Measurements from ENCODE around the gene HAL. TPM values are rescaled to one million over a fixed set of nuclear protein-coding genes. Genes with fewer than 3 reads are reported as not detected.

HAL gene
- total RNA-seq, 1 donor from 2014 or later, result 0.58 TPM

- DNase-seq (ENCODE audit: low spot score), result no peak
Observed at GRCh38 chr12:96014943-96015599, 18.9 kb upstream of the HAL start.

DNA sequence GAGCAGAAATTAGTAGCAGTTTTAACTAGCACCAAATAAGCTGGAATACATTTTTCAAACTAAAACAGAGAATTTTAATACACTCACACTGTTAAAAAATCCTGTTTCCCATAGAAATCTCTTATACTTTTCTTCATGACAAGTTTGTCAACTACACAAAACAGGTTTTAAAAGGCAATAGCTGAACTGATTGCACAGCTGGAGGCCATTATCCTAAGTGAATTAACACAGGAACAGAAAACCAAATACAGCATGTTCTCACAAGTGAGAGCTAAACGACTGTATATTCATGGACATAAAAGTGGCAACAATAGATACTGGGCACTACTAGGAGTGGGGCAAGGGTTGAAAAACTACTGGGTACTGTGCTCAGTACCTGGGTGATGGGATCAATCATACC is 11.6 kb upstream of the HAL start:
- DNase-seq (ENCODE audit: low spot score), result no peak

GRCh38 chr12:96006727-96007126 is 10.6 kb upstream of the HAL start:
- DNase-seq (ENCODE audit: low spot score), result no peak

DNA sequence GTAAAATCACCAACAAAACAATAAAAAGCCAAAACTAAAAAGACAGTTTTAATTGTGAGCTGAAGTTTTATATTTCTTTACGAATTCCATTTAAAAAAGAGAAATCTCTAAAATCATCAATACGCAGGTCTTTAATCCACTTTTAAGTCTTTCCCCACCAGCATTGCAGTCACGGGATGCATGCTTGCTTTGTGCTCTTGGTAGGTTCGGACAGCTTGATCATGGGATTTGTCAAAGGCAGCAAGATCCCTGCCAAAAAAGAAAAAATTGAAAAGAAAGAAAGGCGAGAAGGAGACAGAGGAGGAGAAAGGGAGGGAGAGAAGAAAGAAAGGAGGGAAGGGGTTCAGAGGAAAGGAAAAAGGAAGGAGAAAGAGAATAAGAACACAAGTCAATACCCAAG is 4.7 kb upstream of the HAL start:
- no peak for DNase-seq (ENCODE audit: low spot score)

- DNase-seq (ENCODE audit: low spot score), result no peak
Observed at GRCh38 chr12:95999484-95999883, 3.3 kb upstream of the HAL start.

DNA sequence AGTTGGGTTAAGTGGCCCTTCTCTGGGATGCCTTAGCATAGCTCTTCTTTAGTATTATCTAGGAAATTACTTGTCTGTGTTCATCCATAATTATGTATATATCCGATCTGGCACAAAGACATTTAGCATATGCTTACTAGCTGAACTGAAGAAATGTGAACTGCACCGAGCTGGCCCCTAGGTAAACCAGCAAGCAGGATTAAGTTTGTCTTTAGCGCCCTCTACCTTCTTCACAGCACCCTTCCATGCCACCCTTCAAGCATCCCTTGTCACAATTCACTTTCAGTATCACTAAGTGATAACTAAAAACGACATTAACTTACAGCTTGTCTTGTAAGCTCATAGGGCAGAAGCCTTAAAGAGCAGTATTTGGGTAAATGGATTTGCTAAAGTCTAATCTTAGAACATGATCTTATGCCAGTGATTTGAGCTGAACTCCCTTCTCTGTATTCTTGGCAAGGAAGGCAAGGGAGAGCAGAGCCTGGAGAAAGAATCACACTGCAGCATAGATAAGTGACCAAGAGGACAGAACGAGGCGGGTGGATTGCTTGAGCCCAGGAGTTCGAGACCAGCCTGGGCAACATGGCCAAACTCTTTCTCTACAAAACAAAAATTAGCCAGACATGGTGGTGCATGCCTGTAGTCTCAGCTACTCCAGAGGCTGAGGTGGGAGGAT is 2.6 kb upstream of the HAL start:
- DNase-seq (ENCODE audit: low spot score), result peak; percentile 26

GRCh38 chr12:95997911-95998510 is 1.9 kb upstream of the HAL start:
- DNase-seq (ENCODE audit: low spot score), result no peak

- no peak for DNase-seq (ENCODE audit: low spot score)
Observed at GRCh38 chr12:95997276-95997675, 1.1 kb upstream of the HAL start.

DNA sequence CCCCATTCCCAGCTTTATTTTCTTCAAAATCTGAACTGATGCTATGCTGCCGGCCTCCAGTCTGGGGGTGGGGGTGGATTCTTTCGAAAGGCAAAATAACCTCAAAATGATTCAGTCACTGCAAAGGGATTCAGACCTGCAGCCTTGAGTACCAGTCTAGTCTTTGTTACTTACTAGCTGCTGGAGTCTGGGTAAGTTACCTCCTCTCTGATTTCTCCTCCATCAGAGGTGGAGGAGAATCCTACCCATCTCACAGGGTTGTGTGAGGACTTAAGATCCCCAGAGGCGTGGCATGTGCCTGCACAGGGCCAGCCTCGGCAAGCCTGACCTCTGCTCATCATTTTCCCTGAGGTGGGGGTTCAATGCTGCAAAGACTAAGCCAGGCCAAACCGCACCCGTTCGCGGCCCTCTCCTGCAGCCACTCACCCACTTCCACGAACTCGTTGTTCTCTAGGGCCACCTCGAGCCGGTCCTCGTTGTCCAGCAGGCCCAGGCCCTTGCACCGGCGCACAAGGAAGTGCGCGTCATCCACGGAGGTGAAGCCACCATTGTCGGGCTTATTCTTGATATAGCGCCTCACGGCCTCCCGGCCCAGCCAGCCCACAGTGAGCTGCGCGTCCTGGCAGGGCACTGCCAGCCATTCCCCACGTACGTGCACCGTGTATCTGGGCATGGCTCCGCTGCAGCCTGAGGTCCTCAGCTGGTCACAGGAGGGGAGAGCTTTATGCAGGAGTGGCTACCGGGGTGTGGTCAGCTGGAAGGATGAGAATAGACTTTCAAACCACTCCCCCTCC is 709 bp downstream of the HAL start:
- no peak for DNase-seq (ENCODE audit: low spot score)

GRCh38 chr12:95994476-95994875 is 1.7 kb downstream of the HAL start:
- DNase-seq (ENCODE audit: low spot score), result no peak

DNA sequence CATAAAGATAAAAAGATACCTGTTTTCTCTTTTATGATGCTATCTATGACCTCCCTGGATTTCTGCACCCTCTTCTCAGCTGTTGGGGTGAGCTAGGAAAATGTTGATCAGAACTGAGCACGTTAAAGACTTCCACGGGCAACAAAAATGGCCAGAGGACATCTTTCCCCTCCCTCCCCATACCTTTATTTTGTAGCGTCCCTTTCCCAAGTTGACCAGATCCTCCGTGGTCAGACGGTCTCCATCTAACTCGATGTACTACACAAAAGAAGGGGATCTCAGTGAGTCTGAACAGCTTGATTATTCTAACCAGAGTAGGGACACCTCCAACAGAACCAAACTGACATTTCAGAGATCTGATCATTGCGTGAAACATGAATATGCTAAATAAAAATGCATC is 2.2 kb downstream of the HAL start:
- DNase-seq (ENCODE audit: low spot score), result no peak

GRCh38 chr12:95990136-95990535 is 6.0 kb downstream of the HAL start:
- DNase-seq (ENCODE audit: low spot score), result no peak

DNA sequence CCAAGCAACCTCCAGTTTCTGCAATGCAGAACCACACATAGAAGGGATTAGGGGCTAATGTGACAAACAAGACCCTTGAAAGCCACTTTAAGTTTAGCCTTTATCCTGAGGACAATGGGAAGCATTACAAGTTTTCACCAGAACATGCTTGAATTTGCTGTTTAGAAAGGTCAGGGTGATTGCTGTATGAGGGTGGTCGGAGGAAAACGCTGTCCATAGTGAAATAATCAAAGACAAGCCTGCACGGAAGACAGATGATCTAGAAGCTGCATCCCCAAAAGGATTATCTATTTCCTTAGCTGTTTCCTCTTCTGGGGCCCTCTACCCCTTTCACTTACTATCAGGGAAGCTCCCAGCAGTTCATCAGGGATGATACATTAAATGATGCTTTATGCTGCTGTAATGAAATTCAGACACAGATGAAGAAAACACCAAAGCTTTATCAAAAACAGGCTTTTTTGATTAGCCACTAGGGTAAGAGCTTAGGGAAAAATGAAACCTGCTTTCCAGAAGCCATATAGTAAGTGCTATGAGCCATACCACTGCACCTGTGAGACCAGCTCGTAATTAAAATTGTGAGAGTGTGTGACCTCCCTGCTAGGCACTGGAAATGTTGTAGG is 6.5 kb downstream of the HAL start:
- no peak for DNase-seq (ENCODE audit: low spot score)

GRCh38 chr12:95988506-95989275 is 7.5 kb downstream of the HAL start:
- DNase-seq (ENCODE audit: low spot score), result no peak

GRCh38 chr12:95986635-95987570 is 9.2 kb downstream of the HAL start:
- no peak for DNase-seq (ENCODE audit: low spot score)

GRCh38 chr12:95984682-95985081 is 11.5 kb downstream of the HAL start:
- no peak for DNase-seq (ENCODE audit: low spot score)

GRCh38 chr12:95982602-95983001 is 13.5 kb downstream of the HAL start:
- no peak for DNase-seq (ENCODE audit: low spot score)

DNA sequence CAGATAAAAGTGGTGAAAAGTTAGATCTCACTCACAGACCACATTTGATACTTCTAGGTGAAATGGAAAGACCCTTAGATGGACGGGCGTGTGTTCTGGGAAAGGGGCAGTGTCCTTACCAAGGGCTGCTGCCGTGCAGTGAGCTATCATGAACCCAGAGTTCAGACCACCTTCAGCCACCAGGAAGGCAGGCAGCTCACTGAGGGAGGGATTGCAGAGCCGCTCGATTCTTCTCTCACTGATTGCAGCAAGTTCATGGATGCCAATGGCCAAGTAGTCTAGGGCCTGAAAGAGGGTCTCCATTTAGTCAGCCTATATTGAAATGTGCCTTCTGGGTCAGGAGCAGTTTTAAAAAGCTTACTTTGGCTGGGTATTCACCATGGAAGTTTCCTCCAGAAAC is 15.7 kb downstream of the HAL start:
- no peak for DNase-seq (ENCODE audit: low spot score)

DNA sequence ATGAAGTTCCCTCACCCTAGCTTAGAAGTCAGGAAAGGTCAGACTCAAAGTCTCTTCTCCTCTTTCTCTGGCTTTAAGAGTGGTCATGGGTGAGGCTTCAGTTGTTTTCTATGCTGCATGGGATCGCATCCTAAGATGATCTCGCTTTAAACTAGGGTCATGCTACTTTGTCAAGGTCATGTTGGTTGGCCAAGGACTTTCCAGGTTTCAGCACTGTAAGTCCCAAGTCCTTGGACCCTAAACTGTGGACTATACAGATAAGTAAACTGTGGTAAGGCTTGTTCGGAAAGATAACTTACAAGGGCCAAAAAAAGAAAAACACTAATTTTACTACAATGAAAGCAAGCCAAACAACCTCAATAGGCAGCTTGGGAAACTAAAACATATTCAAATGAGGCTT is 17.4 kb downstream of the HAL start:
- DNase-seq (ENCODE audit: low spot score), result no peak

DNA sequence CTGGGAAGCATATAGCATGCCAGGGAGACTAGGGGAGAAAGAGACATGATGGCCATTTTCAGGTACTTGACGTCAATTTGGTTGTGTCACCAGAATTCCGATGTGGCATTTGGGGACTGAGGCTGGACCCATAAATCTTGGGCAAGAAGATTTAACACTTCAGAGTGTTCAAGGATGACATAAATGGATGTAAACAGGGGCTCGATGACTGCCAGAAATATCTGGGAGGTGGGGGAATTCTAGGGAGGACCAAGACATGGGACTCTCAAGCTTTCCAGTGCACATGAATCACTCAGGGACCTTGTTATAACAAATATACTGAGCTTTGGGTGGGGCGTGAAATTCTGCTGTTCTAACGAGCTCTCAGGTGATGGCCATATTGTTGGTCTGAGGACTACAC is 17.8 kb downstream of the HAL start:
- DNase-seq (ENCODE audit: low spot score), result no peak
